ENCODE measurements around the gene KIAA1755.
"Not testable (repeated sequence)": the region's sequence is repeated elsewhere in the genome, so short reads cannot be mapped to it uniquely, and the experiment has no call there.

The KIAA1755 gene

GRCh38 chr20:38267296-38267695 lies 6.8 kb upstream of the KIAA1755 start:
- H3K27me3 Mint-ChIP-seq, result peaks cover 48 to 80% of the 10 kb centered on the region in 2 donors
- ATAC-seq (replicated peaks) (no peak), DNase-seq (no peak)
- H3K4me3 Mint-ChIP-seq, result no peak overlapping the region
- H3K36me3 Mint-ChIP-seq (ENCODE audit: insufficient read depth), result no peaks in the 10 kb centered on the region
- H3K4me1 Mint-ChIP-seq (ENCODE audit: low read depth in 2 of 2), result no peaks in the 10 kb centered on the region
- no peak overlapping the region for H3K27ac Mint-ChIP-seq
- no peaks in the 10 kb centered on the region for H3K9me3 Mint-ChIP-seq

- DNase-seq, result no peak
- no peaks in the 10 kb centered on the region for H3K4me1 Mint-ChIP-seq (ENCODE audit: low read depth in 2 of 2)
- no peak overlapping the region for H3K27ac Mint-ChIP-seq
- H3K27me3 Mint-ChIP-seq, result peaks cover 51 to 87% of the 10 kb centered on the region in 2 donors
- H3K4me3 Mint-ChIP-seq, result no peak overlapping the region
- no peaks in the 10 kb centered on the region for H3K36me3 Mint-ChIP-seq (ENCODE audit: insufficient read depth)
- no peak for ATAC-seq (replicated peaks)
- H3K9me3 Mint-ChIP-seq, result no peaks in the 10 kb centered on the region
Observed at GRCh38 chr20:38266426-38266825, 5.9 kb upstream of the KIAA1755 start.

- ATAC-seq (replicated peaks) (no peak), DNase-seq (no peak)
- Mint-ChIP-seq H3K36me3 (ENCODE audit: insufficient read depth) (peaks cover 3% of the 10 kb centered on the region), H3K27ac (no peak overlapping the region), H3K4me1 (ENCODE audit: low read depth in 2 of 2) (peaks cover 5 to 7% of the 10 kb centered on the region in 2 donors), H3K9me3 (no peaks in the 10 kb centered on the region), H3K4me3 (no peak overlapping the region), H3K27me3 (peaks cover 60 to 87% of the 10 kb centered on the region in 2 donors)
Observed at GRCh38 chr20:38262931-38263330, 2.4 kb upstream of the KIAA1755 start.

GRCh38 chr20:38261054-38261390 lies 487 bp upstream of the KIAA1755 start:
- DNase-seq (no peak), ATAC-seq (replicated peaks) (no peak)
- Mint-ChIP-seq H3K36me3 (ENCODE audit: insufficient read depth) (peaks cover 3% of the 10 kb centered on the region), H3K9me3 (no peaks in the 10 kb centered on the region), H3K4me1 (ENCODE audit: low read depth in 2 of 2) (peaks cover 5 to 7% of the 10 kb centered on the region in 2 donors), H3K27ac (no peak overlapping the region), H3K4me3 (peak overlapping the region in 1 of 2 donors; percentile 19), H3K27me3 (peaks cover 71 to 86% of the 10 kb centered on the region in 2 donors)

GRCh38 chr20:38260025-38260377 lies 534 bp downstream of the KIAA1755 start:
- DNase-seq (no peak), ATAC-seq (replicated peaks) (no peak)
- Mint-ChIP-seq H3K9me3 (no peaks in the 10 kb centered on the region), H3K27ac (no peak overlapping the region), H3K27me3 (peaks cover 77% of the 10 kb centered on the region in 2 donors), H3K4me3 (no peak overlapping the region), H3K36me3 (ENCODE audit: insufficient read depth) (peaks cover 3% of the 10 kb centered on the region), H3K4me1 (ENCODE audit: low read depth in 2 of 2) (peaks cover 5 to 7% of the 10 kb centered on the region in 2 donors)

- H3K4me3 Mint-ChIP-seq, result no peak overlapping the region
- no peak for DNase-seq
- peaks cover 66 to 69% of the 10 kb centered on the region in 2 donors for H3K27me3 Mint-ChIP-seq
- no peaks in the 10 kb centered on the region for H3K9me3 Mint-ChIP-seq
- peaks cover 3% of the 10 kb centered on the region for H3K36me3 Mint-ChIP-seq (ENCODE audit: insufficient read depth)
- ATAC-seq (replicated peaks), result no peak
- H3K27ac Mint-ChIP-seq, result no peak overlapping the region
- peaks cover 5 to 7% of the 10 kb centered on the region in 2 donors for H3K4me1 Mint-ChIP-seq (ENCODE audit: low read depth in 2 of 2)
Observed at GRCh38 chr20:38258545-38259215, 1.9 kb downstream of the KIAA1755 start.

- ATAC-seq (replicated peaks), result no peak
Observed at GRCh38 chr20:38256966-38257365, 3.6 kb downstream of the KIAA1755 start.

GRCh38 chr20:38256021-38256420 lies 4.5 kb downstream of the KIAA1755 start:
- Mint-ChIP-seq H3K4me1 (ENCODE audit: low read depth in 2 of 2) (peaks cover 3 to 7% of the 10 kb centered on the region in 2 donors), H3K4me3 (no peak overlapping the region), H3K27me3 (peaks cover 59 to 60% of the 10 kb centered on the region in 2 donors), H3K27ac (no peak overlapping the region), H3K9me3 (no peaks in the 10 kb centered on the region), H3K36me3 (ENCODE audit: insufficient read depth) (peaks cover 3% of the 10 kb centered on the region)
- no peak for ATAC-seq (replicated peaks)
- no peak for DNase-seq

More at GRCh38 chr20:38256966-38257365, 3.6 kb downstream of the KIAA1755 start:
- Mint-ChIP-seq H3K27me3 (peaks cover 64 to 66% of the 10 kb centered on the region in 2 donors), H3K27ac (no peak overlapping the region), H3K4me3 (no peak overlapping the region), H3K36me3 (ENCODE audit: insufficient read depth) (peaks cover 3% of the 10 kb centered on the region), H3K9me3 (no peaks in the 10 kb centered on the region), H3K4me1 (ENCODE audit: low read depth in 2 of 2) (peaks cover 5 to 7% of the 10 kb centered on the region in 2 donors)
- DNase-seq, result no peak

- H3K4me3 Mint-ChIP-seq, result no peak overlapping the region
- H3K27ac Mint-ChIP-seq, result no peak overlapping the region
- H3K4me1 Mint-ChIP-seq (ENCODE audit: low read depth in 2 of 2), result peaks cover 0 to 4% of the 10 kb centered on the region in 2 donors
Observed at GRCh38 chr20:38255393-38255792, 5.1 kb downstream of the KIAA1755 start.

GRCh38 chr20:38254621-38255020 lies 5.9 kb downstream of the KIAA1755 start:
- not testable (repeated sequence) for ATAC-seq (replicated peaks); H3K36me3 Mint-ChIP-seq (ENCODE audit: insufficient read depth); H3K4me3 Mint-ChIP-seq; H3K9me3 Mint-ChIP-seq; H3K4me1 Mint-ChIP-seq (ENCODE audit: low read depth in 2 of 2); DNase-seq; H3K27ac Mint-ChIP-seq
- peaks cover 46 to 58% of the 10 kb centered on the region in 2 donors for H3K27me3 Mint-ChIP-seq

More at GRCh38 chr20:38255393-38255792, 5.1 kb downstream of the KIAA1755 start:
- Mint-ChIP-seq H3K9me3 (no peaks in the 10 kb centered on the region), H3K27me3 (peaks cover 54 to 59% of the 10 kb centered on the region in 2 donors), H3K36me3 (ENCODE audit: insufficient read depth) (peaks cover 7% of the 10 kb centered on the region)
- DNase-seq, result no peak
- ATAC-seq (replicated peaks), result no peak

GRCh38 chr20:38253571-38253970 lies 7.0 kb downstream of the KIAA1755 start:
- Mint-ChIP-seq H3K9me3 (no peaks in the 10 kb centered on the region), H3K4me1 (ENCODE audit: low read depth in 2 of 2) (no peaks in the 10 kb centered on the region), H3K36me3 (ENCODE audit: insufficient read depth) (peaks cover 5% of the 10 kb centered on the region), H3K27me3 (peaks cover 36 to 55% of the 10 kb centered on the region in 2 donors), H3K4me3 (no peak overlapping the region), H3K27ac (no peak overlapping the region)
- DNase-seq (no peak), ATAC-seq (replicated peaks) (no peak)

- Mint-ChIP-seq H3K36me3 (ENCODE audit: insufficient read depth) (peaks cover 5% of the 10 kb centered on the region), H3K4me3 (no peak overlapping the region), H3K27me3 (peaks cover 31 to 50% of the 10 kb centered on the region in 2 donors), H3K4me1 (ENCODE audit: low read depth in 2 of 2) (no peaks in the 10 kb centered on the region), H3K27ac (no peak overlapping the region), H3K9me3 (no peaks in the 10 kb centered on the region)
- DNase-seq (no peak), ATAC-seq (replicated peaks) (no peak)
Observed at GRCh38 chr20:38252292-38253288, 7.9 kb downstream of the KIAA1755 start.

GRCh38 chr20:38251441-38251840 lies 9.1 kb downstream of the KIAA1755 start:
- H3K4me3 Mint-ChIP-seq; H3K4me1 Mint-ChIP-seq (ENCODE audit: low read depth in 2 of 2); H3K9me3 Mint-ChIP-seq; H3K36me3 Mint-ChIP-seq (ENCODE audit: insufficient read depth); H3K27ac Mint-ChIP-seq; ATAC-seq (replicated peaks); DNase-seq: not testable (repeated sequence)
- H3K27me3 Mint-ChIP-seq, result peaks cover 31 to 52% of the 10 kb centered on the region in 2 donors
